Measurements from ENCODE around the gene CEP83.

DNA sequence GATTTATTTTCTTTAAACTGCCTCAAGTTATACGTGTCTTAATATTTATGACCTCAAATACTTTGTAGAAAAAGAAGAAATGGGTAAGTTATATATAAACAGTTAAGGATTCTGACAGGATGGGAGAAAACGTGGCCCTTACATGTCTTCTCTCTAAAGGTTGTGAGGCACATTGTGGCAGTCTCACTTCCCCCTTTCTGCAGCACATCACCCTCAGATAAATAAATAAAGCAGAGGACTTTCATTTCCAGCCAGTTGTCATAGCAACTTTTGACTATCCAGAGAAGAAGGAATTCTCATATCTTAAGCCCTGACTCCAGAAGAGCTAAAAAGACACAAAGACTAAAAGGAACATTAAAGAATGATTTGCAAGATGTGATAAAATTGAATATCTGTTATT lies 28.8 kb upstream of the CEP83 start:
- TF ChIP-seq YY1 (IDR thresholded peaks at IDR 0.05; ENCODE audit: insufficient read depth, insufficient read length) (no peak), SUZ12 (IDR thresholded peaks at IDR 0.05; ENCODE audit: extremely low read depth, insufficient read depth, insufficient read length) (no peak)
